Progenitor cell of endocrine pancreas (in vitro differentiated cells): Measurements from ENCODE around the gene DGCR2. TPM values are rescaled to one million over a fixed set of nuclear protein-coding genes. Genes with fewer than 3 reads are reported as not detected.

Experiments
- DNase-seq: peaks from one replicate; pipeline ENCODE4 v3.0.0; 2021; ENCODE audit warnings: low spot score; ENCODE audit not compliant: unreplicated experiment
- H3K27ac Mint-ChIP-seq: 2 replicates; pipeline ENCODE4 v1.8.0; 2021; ENCODE audit warnings: mild to moderate bottlenecking, moderate library complexity, mixed read lengths
- H3K27me3 Mint-ChIP-seq: 2 replicates; pipeline ENCODE4 v1.8.0; 2021; ENCODE audit warnings: mixed read lengths
- H3K36me3 Mint-ChIP-seq: 2 replicates; pipeline ENCODE4 v1.8.0; 2022; ENCODE audit warnings: mixed read lengths; ENCODE audit not compliant: insufficient read depth
- H3K4me1 Mint-ChIP-seq: 2 replicates; pipeline ENCODE4 v1.8.0; 2021; ENCODE audit warnings: low read depth, mixed read lengths
- H3K4me3 Mint-ChIP-seq: 2 replicates; pipeline ENCODE4 v1.8.0; 2021; ENCODE audit warnings: low read depth, mild to moderate bottlenecking, moderate library complexity, mixed read lengths
- H3K9me3 Mint-ChIP-seq: 2 replicates; pipeline ENCODE4 v1.8.0; 2021; ENCODE audit warnings: low read depth, mixed read lengths
- CTCF ChIP-seq: fragments of 200-600 bp; sonication (generic); IDR thresholded peaks from one replicate; pipeline ENCODE4 v1.5.0; 2021; ENCODE audit warnings: antibody characterized with exemption, mild to moderate bottlenecking; ENCODE audit not compliant: unreplicated experiment
- total RNA-seq: library from RNA; stranded (reverse); gene quantifications from 2 replicates; pipeline ENCODE4 v1.2.1, GENCODE V29; 2021

The DGCR2 gene
- total RNA-seq, 1 donor from 2014 or later = 89.1 TPM

DNA sequence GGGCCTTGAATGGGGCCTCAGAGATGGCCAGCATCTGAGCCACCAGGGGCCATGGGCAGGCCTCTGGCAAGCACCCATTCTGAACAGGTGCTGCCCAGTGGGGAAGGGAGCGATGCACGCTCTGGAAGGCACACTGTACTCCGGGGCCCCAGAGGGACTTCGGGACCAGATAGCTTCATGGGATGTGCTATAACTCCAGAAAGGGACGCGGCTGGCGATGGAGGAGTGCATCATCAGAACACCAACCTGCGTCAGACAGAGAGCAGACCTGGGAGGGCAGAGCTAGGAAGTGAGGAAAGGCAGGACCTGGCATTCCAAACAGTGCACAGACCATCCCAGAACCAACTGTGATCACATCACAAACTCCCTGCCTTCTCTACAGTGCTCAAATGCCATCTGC lies 16.8 kb downstream of the DGCR2 start:
- Mint-ChIP-seq H3K4me3 (no peak overlapping the region), H3K9me3 (no peaks in the 10 kb centered on the region), H3K36me3 (peaks cover 7% of the 10 kb centered on the region), H3K27me3 (no peaks in the 10 kb centered on the region), H3K4me1 (peaks cover 6% of the 10 kb centered on the region), H3K27ac (no peak overlapping the region)
- no peak for TF ChIP-seq CTCF
- DNase-seq = no peak

- TF ChIP-seq CTCF = no peak
- Mint-ChIP-seq H3K4me1 (peaks cover 4% of the 10 kb centered on the region), H3K4me3 (no peak overlapping the region), H3K36me3 (peaks cover 7% of the 10 kb centered on the region), H3K9me3 (no peaks in the 10 kb centered on the region), H3K27me3 (no peaks in the 10 kb centered on the region), H3K27ac (peak overlapping the region; percentile 80)
- DNase-seq = no peak
These were observed 18.1 kb downstream of the DGCR2 start for GRCh38 chr22:19103880-19104821.

DNA sequence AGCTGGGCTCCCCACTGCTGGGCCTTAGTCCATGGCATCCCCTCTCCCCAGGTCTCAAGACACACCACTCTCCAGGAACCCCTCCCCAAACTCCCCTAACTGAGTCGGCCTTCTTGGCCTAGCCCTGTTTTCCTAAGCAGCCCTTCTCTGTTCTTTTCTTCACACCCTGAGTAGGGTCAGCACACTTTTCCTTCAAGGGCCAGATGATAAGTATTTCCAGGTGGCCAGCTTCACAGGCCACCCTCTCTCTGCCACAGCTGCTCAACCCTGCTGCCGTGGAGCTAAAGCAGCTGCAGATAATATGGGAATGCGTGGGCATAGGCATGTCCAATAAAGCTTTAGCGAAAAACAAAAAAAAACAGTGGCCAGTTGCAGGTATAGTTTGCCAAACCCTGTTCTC lies 24.1 kb downstream of the DGCR2 start:
- Mint-ChIP-seq H3K4me3 (no peak overlapping the region), H3K9me3 (no peaks in the 10 kb centered on the region), H3K4me1 (no peaks in the 10 kb centered on the region), H3K36me3 (peaks cover 11% of the 10 kb centered on the region), H3K27me3 (no peaks in the 10 kb centered on the region), H3K27ac (peak overlapping the region; percentile 22)
- no peak for DNase-seq
- TF ChIP-seq CTCF = no peak

DNA sequence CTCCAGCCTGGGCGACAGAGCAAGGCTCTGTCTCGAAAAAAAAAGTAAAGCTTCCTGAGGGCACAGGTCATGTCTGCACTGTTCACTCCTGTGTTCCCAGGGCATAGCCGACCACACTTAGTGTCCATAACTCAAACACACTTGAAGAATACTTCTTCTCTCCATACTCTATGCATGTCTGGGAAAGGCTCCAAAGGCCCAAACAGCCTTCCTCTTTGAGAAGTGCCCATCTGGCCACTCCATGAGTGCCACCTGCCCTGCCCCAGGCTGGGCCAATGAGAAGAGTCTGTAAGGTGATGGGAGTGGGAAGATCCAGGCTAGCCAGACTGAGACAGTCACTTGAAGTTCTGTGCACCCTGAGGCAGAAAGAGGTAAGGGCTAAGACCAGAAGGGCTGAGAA lies 24.7 kb downstream of the DGCR2 start:
- no peak for DNase-seq
- peaks cover 10% of the 10 kb centered on the region for H3K36me3 Mint-ChIP-seq
- no peaks in the 10 kb centered on the region for H3K27me3 Mint-ChIP-seq
- H3K27ac Mint-ChIP-seq = peak overlapping the region; percentile 22
- H3K9me3 Mint-ChIP-seq = no peaks in the 10 kb centered on the region
- H3K4me1 Mint-ChIP-seq = no peaks in the 10 kb centered on the region
- H3K4me3 Mint-ChIP-seq = no peak overlapping the region
- no peak for TF ChIP-seq CTCF

DNA sequence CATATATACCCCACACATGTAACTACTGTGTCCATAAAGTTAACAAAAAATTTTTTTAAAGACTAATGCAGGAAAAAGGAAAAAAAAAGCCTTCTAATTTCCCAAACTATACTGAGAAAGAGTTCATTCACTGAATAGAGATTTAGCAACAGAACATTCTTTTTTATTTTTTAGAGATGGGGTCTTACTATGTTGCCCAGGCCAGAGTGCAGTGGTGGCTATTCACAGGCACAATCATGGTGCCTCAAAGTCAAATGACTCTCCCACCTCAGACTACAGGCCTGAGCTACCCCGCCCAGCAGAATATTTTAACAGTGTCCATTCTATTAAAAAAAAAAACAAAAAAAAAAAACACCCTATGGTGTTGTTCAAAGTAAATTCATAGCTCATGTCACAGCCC lies 25.7 kb downstream of the DGCR2 start:
- no peak overlapping the region for H3K27ac Mint-ChIP-seq
- H3K4me3 Mint-ChIP-seq = no peak overlapping the region

More for the DNA sequence above, 25.7 kb downstream of the DGCR2 start:
- DNase-seq = no peak
- Mint-ChIP-seq H3K36me3 (peaks cover 7% of the 10 kb centered on the region), H3K9me3 (no peaks in the 10 kb centered on the region), H3K4me1 (no peaks in the 10 kb centered on the region), H3K27me3 (no peaks in the 10 kb centered on the region)
- no peak for TF ChIP-seq CTCF
